Activated CD8-positive, alpha-beta memory T cell treated with anti-CD3 and anti-CD28 coated beads for 48 hours (primary cell): ENCODE data around the gene SSX3.
"Not testable (repeated sequence)": the region's sequence is repeated elsewhere in the genome, so short reads cannot be mapped to it uniquely, and the experiment has no call there.

Source experiments
- DNase-seq, 3 experiments: peaks; one replicate each; pipeline ENCODE4 v3.0.0-alpha.2; 2020; ENCODE audit warnings: low read depth in 2 of 3, low spot score in 2 of 3

SSX3 gene

GRCh38 chrX:48356315-48357094 is at the start of gene SSX3:
Gene SSX3 (minus strand): TSS chrX:48356703. CDS start chrX:48355249, 1,454 bp downstream.
- DNase-seq, result not testable (repeated sequence)

- not testable (repeated sequence) for DNase-seq
Observed at GRCh38 chrX:48397825-48398224, 41.3 kb upstream of the SSX3 start.

GRCh38 chrX:48396931-48397330 is 40.4 kb upstream of the SSX3 start:
- DNase-seq, result not testable (repeated sequence)

GRCh38 chrX:48383239-48383638 is 26.7 kb upstream of the SSX3 start, which contains the start of gene SSX4:
Gene SSX4 (plus strand): TSS chrX:48383539. CDS start chrX:48384054, 515 bp downstream.
- not testable (repeated sequence) for DNase-seq

GRCh38 chrX:48370408-48370807 is 13.9 kb upstream of the SSX3 start:
- DNase-seq, result not testable (repeated sequence)

GRCh38 chrX:48367717-48368408 is 11.4 kb upstream of the SSX3 start:
- not testable (repeated sequence) for DNase-seq

- not testable (repeated sequence) for DNase-seq
Observed at GRCh38 chrX:48359281-48359680, 2.8 kb upstream of the SSX3 start.

GRCh38 chrX:48357681-48358080 is 1.2 kb upstream of the SSX3 start:
- no peak for DNase-seq

- DNase-seq, result not testable (repeated sequence)
Observed at GRCh38 chrX:48346059-48346458, 10.4 kb downstream of the SSX3 start.

GRCh38 chrX:48313996-48314395 is 42.5 kb downstream of the SSX3 start:
- not testable (repeated sequence) for DNase-seq

- DNase-seq, result no peak
Observed at GRCh38 chrX:48306175-48306574, 50.3 kb downstream of the SSX3 start.
